NK-92 (cell line): ENCODE measurements around the gene CEP85.
"Not testable (repeated sequence)": the region's sequence is repeated elsewhere in the genome, so short reads cannot be mapped to it uniquely, and the experiment has no call there.

Experiments used
- DNase-seq: peaks from one replicate; lab custom pipeline; 2025; ENCODE audit not compliant: unreplicated experiment; lab: John Stamatoyannopoulos, UW

Gene CEP85

GRCh38 chr1:26224606-26225005 lies 9.4 kb upstream of the CEP85 start:
- DNase-seq, result no peak

GRCh38 chr1:26225033-26225831 lies 8.8 kb upstream of the CEP85 start:
- no peak for DNase-seq

- DNase-seq, result not testable (repeated sequence)
Measured at GRCh38 chr1:26230682-26231081, 3.3 kb upstream of the CEP85 start.

GRCh38 chr1:26234644-26235370 lies 807 bp downstream of the CEP85 start:
- DNase-seq, result no peak

- DNase-seq, result no peak
Measured at GRCh38 chr1:26237230-26237966, 3.4 kb downstream of the CEP85 start.

- DNase-seq, result no peak
Measured at GRCh38 chr1:26239936-26240335, 5.9 kb downstream of the CEP85 start.

- no peak for DNase-seq
Measured at GRCh38 chr1:26252718-26253117, 18.7 kb downstream of the CEP85 start.

- no peak for DNase-seq
Measured at GRCh38 chr1:26254404-26254803, 20.4 kb downstream of the CEP85 start.

GRCh38 chr1:26257222-26257621 lies 23.2 kb downstream of the CEP85 start:
- DNase-seq, result no peak

- DNase-seq, result no peak
Measured at GRCh38 chr1:26259005-26259404, 25.0 kb downstream of the CEP85 start.

- no peak for DNase-seq
Measured at GRCh38 chr1:26259578-26259977, 25.6 kb downstream of the CEP85 start.

- DNase-seq, result no peak
Measured at GRCh38 chr1:26263212-26263611, 29.2 kb downstream of the CEP85 start.

- no peak for DNase-seq
Measured at GRCh38 chr1:26265405-26265804, 31.4 kb downstream of the CEP85 start.

- no peak for DNase-seq
Measured at GRCh38 chr1:26268290-26269197, 34.5 kb downstream of the CEP85 start.

- DNase-seq, result no peak
Measured at GRCh38 chr1:26269198-26269550, 35.2 kb downstream of the CEP85 start.

- DNase-seq, result no peak
Measured at GRCh38 chr1:26274801-26275425, 40.9 kb downstream of the CEP85 start.

GRCh38 chr1:26275580-26276431 lies 41.8 kb downstream of the CEP85 start:
- no peak for DNase-seq

- no peak for DNase-seq
Measured at GRCh38 chr1:26276432-26276838, 42.4 kb downstream of the CEP85 start.

GRCh38 chr1:26277261-26277661 lies 43.3 kb downstream of the CEP85 start:
- DNase-seq, result no peak
